Esophagus mucosa (tissue), 1 donor: ENCODE results near the gene DUSP22. TPM values are rescaled to one million over a fixed set of nuclear protein-coding genes. Genes with fewer than 3 reads are reported as not detected.

Source experiments
- ATAC-seq: fragments of 200-7000 bp; cut with Tn5 transposase; one replicate; pipeline ENCODE4 v1.9.1; 2020
- total RNA-seq: library from RNA; stranded (reverse); gene quantifications from one replicate; pipeline ENCODE4 v1.2.4, GENCODE V29; 2023
- donor health status: DM: yes; HTN: yes; CAD: no.

Gene DUSP22
- total RNA-seq, 1 donor from 2014 or later, result 40.1 TPM

- no peak for ATAC-seq
These were observed 60.7 kb downstream of the DUSP22 start for GRCh38 chr6:352896-353470.

GRCh38 chr6:353642-354614 lies 61.6 kb downstream of the DUSP22 start:
- peak; percentile 4 for ATAC-seq

- no peak for ATAC-seq
These were observed 62.5 kb downstream of the DUSP22 start for GRCh38 chr6:354631-355280.

- no peak for ATAC-seq
These were observed 63.3 kb downstream of the DUSP22 start for GRCh38 chr6:355373-356208.

- peak; percentile 8 for ATAC-seq
These were observed 64.6 kb downstream of the DUSP22 start for GRCh38 chr6:356828-357251.

GRCh38 chr6:357261-357790 lies 65.0 kb downstream of the DUSP22 start:
- no peak for ATAC-seq

- no peak for ATAC-seq
These were observed 65.6 kb downstream of the DUSP22 start for GRCh38 chr6:357791-358341.

- ATAC-seq, result peak; percentile 6
These were observed 66.1 kb downstream of the DUSP22 start for GRCh38 chr6:358432-358831.

- no peak for ATAC-seq
These were observed 66.6 kb downstream of the DUSP22 start for GRCh38 chr6:358847-359246.

- ATAC-seq, result peak; percentile 6
These were observed 67.2 kb downstream of the DUSP22 start for GRCh38 chr6:359261-360035.

GRCh38 chr6:360349-360748 lies 68.1 kb downstream of the DUSP22 start:
- ATAC-seq, result no peak

GRCh38 chr6:360764-361373 lies 68.6 kb downstream of the DUSP22 start:
- no peak for ATAC-seq

- ATAC-seq, result no peak
These were observed 69.3 kb downstream of the DUSP22 start for GRCh38 chr6:361411-362132.

GRCh38 chr6:362231-362923 lies 70.1 kb downstream of the DUSP22 start:
- ATAC-seq, result no peak

GRCh38 chr6:362924-363249 lies 70.6 kb downstream of the DUSP22 start:
- no peak for ATAC-seq

GRCh38 chr6:363291-363690 lies 71.0 kb downstream of the DUSP22 start:
- ATAC-seq, result no peak

- ATAC-seq, result no peak
These were observed 71.6 kb downstream of the DUSP22 start for GRCh38 chr6:363909-364308.

- ATAC-seq, result no peak
These were observed 72.6 kb downstream of the DUSP22 start for GRCh38 chr6:364609-365540.
